HG03520 (cell line): ENCODE results near the gene MIF.
"Not testable (repeated sequence)": the region's sequence is repeated elsewhere in the genome, so short reads cannot be mapped to it uniquely, and the experiment has no call there.

Experiments used
- ATAC-seq: cut with Tn5 transposase; IDR thresholded peaks from one replicate; pipeline ENCODE4 v1.9.1; 2021; ENCODE audit warnings: mild to moderate bottlenecking, moderate library complexity; ENCODE audit not compliant: unreplicated experiment

MIF gene

DNA sequence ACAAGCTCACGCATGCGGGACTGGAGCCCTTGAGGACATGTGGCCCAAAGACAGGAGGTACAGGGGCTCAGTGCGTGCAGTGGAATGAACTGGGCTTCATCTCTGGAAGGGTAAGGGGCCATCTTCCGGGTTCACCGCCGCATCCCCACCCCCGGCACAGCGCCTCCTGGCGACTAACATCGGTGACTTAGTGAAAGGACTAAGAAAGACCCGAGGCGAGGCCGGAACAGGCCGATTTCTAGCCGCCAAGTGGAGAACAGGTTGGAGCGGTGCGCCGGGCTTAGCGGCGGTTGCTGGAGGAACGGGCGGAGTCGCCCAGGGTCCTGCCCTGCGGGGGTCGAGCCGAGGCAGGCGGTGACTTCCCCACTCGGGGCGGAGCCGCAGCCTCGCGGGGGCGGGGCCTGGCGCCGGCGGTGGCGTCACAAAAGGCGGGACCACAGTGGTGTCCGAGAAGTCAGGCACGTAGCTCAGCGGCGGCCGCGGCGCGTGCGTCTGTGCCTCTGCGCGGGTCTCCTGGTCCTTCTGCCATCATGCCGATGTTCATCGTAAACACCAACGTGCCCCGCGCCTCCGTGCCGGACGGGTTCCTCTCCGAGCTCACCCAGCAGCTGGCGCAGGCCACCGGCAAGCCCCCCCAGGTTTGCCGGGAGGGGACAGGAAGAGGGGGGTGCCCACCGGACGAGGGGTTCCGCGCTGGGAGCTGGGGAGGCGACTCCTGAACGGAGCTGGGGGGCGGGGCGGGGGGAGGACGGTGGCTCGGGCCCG, at the start of gene MIF:
MIF (plus strand) TSS at position 439 of the 765 bp plus-strand sequence; CDS start at position 531, 92 bp downstream.
- ATAC-seq = peak; percentile 78

DNA sequence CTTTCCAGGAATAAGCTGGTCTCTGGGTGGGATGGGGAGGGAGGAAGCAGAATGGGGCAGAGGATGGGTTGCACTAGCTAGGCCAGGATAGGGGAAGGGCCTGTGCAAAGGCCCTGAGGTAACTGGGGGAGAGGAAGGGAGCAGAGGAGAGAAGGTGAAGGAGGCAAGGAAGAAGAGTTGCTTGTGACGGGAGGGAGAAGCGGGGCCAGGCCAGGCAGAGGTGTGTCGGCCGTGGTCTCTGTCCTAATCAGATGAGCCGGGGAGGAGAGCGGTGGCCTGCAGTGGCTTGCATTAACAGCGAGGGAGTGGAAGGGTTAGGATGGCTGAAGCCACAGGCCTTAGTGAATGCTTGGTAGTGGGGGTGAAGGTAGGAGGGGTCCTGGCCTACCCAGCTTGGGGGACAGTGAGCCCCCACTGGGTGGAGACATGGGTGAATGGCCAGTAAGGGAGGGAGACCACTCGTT, 49.4 kb upstream of the MIF start:
- ATAC-seq = no peak

DNA sequence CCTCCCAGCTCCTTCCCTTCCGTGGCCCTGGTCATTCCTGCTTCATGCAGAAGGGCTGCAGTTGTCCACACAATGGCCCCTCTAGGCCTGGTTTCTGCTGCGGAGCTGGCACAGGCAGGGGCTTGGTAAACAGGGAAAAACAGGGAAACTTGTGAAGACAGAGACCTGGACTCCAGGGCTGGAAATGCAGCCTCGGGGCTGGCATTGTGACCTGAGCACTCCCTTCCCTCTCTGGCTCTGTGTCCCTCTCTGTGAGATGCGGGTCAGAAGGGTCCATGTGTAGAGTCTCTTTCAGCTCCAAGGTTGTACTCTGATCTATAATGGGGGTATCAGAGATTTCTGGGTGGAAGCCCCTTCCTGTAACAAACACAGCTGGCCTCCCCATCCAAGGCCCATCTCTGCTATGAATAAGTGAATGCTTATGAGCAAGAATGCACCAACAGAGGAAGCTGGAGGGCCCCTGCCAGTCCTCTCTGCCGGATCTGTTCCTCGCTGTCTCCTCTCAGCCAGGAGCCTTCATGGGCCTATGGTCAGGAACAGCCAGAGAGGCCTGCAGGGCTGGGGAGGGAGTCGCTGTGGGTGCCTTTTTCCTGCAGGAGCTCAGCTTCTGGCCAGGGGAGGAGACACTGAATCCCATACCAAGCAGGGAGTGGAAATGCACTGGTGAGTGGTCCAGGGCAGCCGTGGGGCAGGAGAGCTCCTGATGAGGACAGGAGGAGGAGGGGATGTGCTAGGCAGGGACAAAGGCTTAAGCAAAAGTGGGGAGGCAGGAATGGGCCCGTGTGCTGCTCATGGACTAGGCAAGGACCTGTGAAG, 48.7 kb upstream of the MIF start:
- no peak for ATAC-seq

DNA sequence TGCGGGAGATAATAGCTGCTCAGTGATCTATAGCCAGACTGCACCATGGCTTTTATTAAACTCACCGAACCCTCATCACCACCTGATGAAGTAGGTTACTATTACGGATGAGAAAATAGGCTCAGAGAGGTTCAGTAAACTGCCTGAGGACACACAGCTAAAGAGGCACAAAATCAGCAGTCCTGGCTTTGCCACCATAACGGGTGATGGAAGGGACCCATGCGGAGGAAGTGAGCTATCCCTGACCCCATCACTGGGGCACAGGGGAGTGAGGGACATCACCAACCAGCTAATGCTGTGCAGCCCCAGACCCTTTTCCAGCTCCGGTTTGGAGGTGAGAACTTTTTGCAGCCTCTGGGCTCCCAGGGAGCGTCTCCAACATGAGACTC, 48.1 kb upstream of the MIF start:
- no peak for ATAC-seq

DNA sequence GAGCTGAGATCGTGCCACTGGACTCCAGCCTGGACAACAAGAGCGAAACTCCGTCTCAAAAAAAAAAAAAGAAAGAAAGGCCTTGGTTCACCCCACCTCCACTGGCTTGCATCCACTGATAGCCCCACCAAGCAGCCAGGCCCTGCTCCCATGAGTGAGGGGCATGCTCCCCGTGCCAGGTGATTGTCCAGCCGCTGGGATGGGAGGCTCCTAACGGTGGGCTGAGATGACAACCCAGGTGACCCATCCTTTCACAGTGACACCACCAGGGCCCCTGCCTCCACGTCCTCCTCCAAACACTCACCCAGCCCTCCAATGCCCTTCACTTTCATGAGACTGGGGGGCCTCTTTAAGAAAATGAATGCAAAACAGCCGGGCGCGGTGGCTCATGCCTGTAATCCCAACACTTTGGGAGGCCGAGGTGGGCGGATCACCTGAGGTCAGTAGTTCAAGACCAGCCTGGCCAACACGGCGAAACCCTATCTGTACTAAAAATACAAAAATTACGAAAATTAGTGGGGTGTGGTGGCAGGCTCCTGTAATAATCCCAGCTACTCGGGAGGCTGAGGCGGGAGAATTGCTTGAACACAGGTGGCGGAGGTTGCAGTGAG, 46.8 kb upstream of the MIF start:
- no peak for ATAC-seq

DNA sequence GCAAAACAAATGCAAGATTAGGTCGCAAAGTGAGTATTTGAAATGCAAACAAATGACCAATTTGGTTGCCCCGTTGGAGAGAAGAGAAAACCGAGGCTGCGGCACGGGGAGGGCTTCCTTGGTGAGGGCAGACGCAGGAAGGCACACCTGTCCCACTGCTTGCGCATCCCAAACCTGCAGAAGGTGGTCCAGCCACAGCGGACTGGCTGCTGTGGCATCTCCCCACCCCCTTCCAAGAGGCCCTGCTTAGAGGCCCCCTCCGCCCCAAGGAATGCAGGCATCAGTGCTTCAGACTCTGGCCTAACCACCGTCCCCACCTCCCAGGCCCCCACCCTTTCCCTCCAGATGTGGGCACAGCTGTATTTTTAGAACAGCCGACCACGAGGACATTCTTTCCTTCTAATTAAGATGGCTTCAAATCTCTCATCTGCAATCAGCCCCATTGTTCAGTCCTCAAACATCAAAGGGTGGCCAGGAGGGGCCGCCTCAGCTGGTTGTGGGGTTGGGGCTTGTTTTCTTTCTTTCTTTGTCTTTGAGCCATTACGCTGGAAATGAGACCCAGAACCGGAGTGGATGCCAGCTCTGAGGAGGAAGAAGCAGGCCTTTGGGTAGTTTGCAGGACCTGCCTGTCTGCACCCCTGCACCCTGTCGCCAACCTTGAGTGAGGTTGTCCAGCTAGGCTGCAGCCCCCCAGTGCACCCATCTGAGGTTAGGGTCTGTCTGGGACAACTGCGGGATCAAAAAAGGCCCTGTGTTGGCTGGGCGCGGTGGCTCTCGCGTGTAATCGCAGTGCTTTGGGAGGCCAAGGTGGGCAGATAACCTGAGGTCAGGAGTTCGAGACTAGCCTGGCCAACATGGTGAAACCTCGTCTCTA, 46.0 kb upstream of the MIF start:
- no peak for ATAC-seq

DNA sequence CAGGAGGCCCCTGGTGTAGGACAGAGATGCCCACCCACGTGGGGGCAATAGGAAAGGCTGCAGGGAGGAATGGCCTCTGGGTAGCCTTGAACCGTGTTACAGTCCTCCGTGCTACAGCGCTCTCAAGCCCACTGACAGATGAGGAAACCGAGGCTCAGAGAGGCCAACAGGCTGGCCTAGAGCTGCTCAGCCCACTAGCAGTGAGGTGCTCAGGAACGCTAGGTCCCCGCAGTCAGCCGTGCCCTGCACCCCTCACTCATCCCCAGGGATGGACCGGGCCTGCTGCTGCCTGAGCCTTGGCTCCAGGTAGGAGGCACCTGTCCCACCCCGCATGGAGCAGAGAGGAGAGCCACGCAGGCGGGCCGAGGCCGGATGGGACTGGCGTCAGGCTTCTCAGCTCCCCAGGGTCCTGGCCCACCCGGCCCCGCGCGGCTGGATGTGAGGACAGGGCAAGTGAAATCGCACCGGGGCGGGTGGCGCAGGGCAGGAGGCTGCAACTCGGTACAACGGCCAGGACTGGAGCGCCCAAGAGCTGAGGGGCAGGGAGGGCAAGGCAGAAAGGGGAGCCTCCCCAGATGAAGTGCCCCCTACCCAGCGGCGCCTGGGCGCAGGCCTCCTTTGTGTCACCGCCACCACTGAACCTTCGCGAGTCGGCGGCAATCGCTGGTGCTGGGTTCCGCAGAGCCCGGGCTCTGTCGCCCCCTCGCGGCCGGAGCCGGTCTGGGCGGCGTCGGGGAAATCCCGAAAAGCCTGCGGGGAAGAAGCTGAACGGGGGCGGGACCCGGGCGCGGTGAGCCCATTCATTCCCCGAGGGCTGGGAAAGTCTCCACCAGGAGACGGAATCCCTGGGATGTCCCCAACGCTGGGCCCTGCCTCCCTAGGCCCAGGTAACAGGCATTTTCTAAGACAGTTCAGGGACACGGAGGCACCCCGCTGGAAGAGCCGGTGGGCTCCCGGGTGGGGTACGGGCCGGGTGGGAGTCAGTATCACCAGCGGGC, 44.9 kb upstream of the MIF start:
- ATAC-seq = no peak

DNA sequence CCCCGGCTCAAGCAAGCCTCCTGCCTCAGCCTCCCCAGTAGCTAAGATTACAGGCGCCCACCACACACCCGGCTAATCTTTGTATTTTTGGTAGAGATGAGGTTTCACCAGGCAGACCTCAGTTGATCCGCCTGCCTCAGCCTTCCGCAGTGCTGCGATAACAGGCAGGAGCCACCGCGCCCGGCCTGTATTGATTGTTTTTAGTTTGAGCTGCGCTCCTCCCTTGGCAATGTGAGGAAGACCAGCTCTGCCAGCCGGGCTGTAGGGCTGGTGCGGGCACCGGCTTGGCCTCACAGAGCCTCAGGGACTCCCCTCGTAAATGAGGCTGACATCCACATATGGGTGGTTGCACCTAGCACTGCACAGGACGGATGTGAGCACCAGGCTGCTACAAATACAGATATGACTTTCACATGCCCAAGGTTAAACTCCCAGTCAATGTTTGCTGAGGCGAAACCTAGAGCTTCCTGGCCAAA, 44.0 kb upstream of the MIF start:
- no peak for ATAC-seq

DNA sequence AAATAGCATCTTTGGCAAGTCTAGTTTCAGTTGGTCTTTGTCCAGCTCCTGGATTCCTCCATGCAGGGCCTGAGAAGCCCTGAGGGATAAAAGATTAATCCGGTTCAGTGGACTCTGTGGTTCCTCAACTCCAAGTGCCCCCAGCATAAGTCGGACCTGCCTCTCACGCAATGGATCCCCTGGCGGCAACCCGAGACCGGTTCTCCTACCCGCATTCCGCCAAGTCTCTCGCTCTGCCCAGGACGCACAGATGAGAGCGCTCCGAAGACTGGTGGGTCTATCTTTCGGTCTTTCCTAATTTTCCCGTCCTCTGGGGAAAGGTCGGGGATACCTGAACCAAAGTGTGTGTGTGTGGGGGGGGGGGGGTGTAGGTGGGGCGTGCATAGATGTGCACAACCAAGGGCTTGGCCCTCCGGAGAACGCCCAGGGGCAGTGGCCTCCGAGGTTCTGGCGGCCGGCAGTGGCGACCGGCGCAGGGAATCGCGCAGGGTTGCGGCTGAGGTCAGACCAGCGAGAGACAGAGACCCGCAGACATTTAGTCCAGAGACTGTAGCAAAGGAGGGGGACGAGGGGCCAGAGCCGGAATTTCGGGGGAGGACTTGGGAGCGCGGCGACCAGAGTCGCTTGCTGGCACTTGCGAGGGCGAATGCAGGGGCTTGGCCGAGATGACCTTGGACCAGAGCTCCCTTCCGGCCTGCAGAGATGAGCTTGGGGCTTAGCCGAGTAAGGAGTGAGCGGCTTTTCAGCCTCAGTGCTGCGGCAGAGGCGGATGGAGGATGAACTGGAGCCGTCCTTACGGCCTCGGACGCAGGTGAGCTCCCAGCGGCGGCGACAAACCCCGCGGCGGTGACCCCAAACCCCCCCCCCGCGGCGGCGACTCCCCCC, 37.2 kb upstream of the MIF start:
- peak; percentile 12 for ATAC-seq

DNA sequence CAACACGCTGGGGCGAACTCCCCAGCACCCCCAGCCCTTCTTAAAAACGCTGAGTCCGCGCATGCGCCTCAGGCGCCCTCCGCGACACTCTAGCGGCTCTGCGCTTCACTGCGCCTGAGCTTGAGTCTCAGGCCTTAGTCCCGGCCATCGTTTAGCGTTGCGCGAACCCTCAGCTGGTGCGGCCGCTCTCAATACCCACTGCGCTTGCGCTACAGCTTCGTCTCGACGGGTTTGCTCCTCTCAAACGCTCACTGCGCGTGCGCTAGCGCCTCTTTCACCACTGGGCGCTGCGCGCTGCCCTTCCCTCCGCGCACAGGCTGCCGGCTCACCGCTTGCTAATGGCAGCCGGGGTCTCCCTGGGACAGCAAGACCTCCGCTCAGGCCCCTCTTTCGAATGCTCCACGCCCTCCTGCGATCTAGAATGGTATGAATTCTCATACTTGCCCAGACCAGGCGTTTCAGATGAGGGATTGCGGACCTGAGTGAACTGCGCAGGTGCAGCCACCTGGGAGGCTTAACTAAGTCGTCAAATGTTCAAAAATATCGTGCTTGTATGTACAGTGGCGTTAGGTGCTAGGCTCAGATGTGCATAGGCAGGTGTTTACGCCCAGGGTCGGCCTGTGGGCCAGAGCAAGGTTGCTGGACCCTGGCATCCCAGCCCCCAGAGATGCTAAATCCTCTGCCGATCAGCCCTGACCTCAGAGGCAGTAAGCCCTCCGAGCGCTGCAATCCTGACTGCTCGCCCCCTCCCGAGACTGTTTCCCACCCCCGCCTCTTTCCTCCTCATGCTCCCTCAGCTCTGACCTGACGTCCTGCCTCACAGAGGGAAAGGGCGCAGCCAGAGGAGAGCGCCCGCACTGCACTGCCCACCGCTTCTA, 36.3 kb upstream of the MIF start, which contains the start of gene SLC2A11:
SLC2A11 (plus strand) TSS at position 270 of the 878 bp plus-strand sequence; CDS start at position 395, 125 bp downstream.
- ATAC-seq = peak; percentile 88

DNA sequence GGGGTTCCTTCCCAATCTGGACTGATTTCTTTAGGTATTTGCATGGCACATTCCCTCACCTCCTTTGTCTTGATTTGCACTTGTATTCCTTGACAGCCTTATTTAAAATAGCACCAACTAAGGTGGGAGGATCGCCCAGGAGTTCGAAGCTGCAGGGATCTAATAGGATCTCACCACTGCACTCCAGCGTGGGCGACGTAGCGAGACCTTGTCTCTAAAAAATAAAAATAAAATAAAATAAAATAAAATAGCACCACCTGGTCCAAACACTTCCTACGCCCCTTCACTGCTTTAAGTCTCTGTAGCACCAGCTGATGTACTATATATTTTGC, 35.7 kb upstream of the MIF start:
- ATAC-seq = no peak

DNA sequence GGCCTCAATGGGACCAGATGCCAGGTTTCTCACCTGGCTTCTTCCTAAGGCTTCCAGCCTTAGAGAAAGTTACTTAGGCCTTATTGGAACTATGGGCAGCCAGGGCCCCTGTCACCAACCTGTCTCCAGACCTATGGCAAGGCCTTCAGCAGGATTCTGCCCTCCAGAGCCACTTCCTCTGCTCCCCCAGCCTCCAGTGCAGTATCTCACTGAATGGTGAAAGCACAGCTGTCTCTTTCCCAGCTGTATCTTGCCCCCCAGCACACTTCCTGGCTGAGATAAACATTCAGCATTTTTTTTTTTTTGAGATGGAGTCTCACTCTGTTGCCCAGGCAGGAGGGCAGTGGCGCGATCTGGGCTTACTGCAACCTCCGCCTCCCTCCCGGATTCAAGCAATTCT, 35.0 kb upstream of the MIF start:
- ATAC-seq = no peak

DNA sequence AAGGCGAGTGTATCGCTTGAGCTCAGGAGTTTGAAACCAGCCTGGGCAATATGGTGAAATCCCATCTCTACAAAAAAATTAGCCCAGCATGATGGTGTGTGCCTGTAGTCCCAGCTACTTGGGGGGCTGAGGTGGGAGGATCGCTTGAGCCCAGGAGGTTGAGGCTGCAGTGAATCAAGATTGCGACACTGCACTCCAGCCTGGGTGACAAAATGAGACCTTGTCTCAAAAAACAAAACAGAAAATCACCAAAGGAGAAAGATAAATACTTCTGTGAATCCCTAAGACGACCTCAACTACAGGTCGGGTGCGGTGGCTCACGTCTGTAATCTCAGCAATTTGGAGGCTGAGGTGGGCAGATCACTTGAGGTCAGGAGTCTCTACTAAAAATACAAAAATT, 34.0 kb upstream of the MIF start:
- not testable (repeated sequence) for ATAC-seq

DNA sequence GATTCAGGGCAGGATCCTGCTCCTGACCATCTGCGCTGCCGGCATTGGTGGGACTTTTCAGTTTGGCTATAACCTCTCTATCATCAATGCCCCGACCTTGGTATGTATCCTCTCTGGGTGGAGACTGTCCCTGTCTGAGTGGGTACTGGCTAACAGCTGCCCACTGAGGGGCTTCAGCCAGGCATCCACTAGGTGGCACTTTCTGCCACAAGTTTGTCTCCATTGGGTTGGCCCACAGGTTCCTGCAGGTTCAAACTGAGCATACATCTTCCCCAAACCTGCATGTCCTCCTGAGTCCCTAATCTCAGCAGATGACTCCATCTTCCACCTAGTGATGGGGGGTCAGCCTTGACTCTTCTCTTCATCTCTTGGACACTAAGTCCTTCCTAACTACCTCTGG, 32.1 kb upstream of the MIF start:
- ATAC-seq = no peak

DNA sequence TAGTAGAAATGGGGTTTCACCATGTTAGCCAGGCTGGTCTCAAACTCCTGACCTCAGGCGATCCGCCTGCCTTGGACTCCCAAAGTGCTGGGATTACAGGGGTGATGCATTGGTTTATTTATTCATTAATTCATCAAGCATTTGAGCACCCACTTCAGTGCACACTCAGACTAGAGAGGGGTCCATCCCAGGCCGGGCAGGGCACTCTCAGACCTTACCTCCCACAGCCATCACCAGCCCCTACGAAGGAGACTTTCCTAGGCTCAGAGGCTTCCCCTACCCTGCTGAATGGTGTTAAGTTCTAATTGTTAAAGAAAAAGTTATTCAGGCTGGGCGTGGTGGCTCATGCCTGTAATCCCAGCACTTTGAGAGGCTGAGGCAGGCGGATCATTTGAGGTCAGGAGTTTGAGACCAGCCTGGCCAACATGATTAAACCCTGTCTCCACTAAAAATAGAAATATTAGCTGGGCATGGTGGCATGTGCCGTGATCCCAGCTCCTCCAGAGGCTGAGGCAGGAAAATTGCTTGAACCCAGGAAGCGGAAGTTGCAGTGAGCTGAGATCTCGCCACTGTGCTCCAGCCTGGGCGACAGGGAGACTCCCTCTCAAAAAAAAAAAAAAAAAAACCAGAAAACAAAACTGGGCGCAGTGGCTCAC, 29.6 kb upstream of the MIF start:
- not testable (repeated sequence) for ATAC-seq

DNA sequence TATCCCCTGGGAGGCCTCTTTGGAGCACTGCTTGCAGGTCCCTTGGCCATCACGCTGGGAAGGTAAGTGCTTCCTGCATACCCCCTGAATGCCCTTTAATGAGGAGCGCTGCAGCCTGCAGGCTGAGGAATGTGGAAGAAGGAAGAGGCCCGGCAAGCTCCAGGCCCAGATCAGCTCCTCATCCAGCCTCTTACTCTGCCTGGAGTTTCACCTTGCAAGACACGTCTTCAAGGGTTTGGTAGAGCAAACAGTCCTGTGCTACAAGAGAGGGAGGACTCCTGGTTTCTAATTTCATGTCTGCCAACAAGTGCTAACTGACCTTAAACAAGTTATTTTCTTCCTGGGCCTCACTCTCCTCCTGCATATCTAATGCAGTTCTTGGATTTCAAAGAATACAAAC, 25.6 kb upstream of the MIF start:
- no peak for ATAC-seq

DNA sequence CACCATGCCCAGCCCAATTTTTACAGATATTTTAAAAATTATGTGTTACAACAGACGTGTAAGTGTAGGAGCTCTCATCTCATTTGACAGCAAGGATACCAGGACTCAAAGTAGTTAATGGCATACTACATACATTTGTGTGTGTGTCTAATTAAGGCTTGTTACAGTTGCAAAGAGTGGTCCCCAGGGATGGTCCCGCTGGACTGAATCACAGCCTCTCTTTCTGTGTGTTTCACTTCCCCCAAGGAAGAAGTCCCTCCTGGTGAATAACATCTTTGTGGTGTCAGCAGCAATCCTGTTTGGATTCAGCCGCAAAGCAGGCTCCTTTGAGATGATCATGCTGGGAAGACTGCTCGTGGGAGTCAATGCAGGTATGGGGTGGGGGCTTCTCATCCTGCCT, 19.3 kb upstream of the MIF start:
- ATAC-seq = no peak
